ENCODE results near the gene PCDHB4.
"Not testable (repeated sequence)": the region's sequence is repeated elsewhere in the genome, so short reads cannot be mapped to it uniquely, and the experiment has no call there.

Gene PCDHB4

GRCh38 chr5:141150224-141150992 lies 28.8 kb downstream of the PCDHB4 start:
- no peak for DNase-seq (ENCODE audit: low read depth)

- no peak for DNase-seq (ENCODE audit: low read depth)
These were observed 29.3 kb downstream of the PCDHB4 start for GRCh38 chr5:141150993-141151325.

GRCh38 chr5:141151632-141152031 lies 30.0 kb downstream of the PCDHB4 start:
- not testable (repeated sequence) for DNase-seq (ENCODE audit: low read depth)

- not testable (repeated sequence) for DNase-seq (ENCODE audit: low read depth)
These were observed 30.5 kb downstream of the PCDHB4 start for GRCh38 chr5:141152096-141152495.

- DNase-seq (ENCODE audit: low read depth) = no peak
These were observed 34.1 kb downstream of the PCDHB4 start for GRCh38 chr5:141155540-141156374.

- DNase-seq (ENCODE audit: low read depth) = not testable (repeated sequence)
These were observed 35.7 kb downstream of the PCDHB4 start for GRCh38 chr5:141157356-141157755.

- not testable (repeated sequence) for DNase-seq (ENCODE audit: low read depth)
These were observed 36.3 kb downstream of the PCDHB4 start for GRCh38 chr5:141157901-141158300.

GRCh38 chr5:141172381-141173204 lies 51.0 kb downstream of the PCDHB4 start, which contains the start of gene PCDHB7:
TSS of gene PCDHB7 (plus strand) at chr5:141172644. CDS start at chr5:141172836, 192 bp downstream.
- DNase-seq (ENCODE audit: low read depth) = no peak

- DNase-seq (ENCODE audit: low read depth) = not testable (repeated sequence)
These were observed 52.9 kb downstream of the PCDHB4 start for GRCh38 chr5:141174291-141175104.

Measured in T-helper 22 cell (primary cell).